ENCODE results near the gene STAG3. TPM values are rescaled to one million over a fixed set of nuclear protein-coding genes. Genes with fewer than 3 reads are reported as not detected.
"Not testable (repeated sequence)": the region's sequence is repeated elsewhere in the genome, so short reads cannot be mapped to it uniquely, and the experiment has no call there.

The STAG3 gene
- total RNA-seq, 1 experiment from 2014 or later: 8.3 TPM

DNA sequence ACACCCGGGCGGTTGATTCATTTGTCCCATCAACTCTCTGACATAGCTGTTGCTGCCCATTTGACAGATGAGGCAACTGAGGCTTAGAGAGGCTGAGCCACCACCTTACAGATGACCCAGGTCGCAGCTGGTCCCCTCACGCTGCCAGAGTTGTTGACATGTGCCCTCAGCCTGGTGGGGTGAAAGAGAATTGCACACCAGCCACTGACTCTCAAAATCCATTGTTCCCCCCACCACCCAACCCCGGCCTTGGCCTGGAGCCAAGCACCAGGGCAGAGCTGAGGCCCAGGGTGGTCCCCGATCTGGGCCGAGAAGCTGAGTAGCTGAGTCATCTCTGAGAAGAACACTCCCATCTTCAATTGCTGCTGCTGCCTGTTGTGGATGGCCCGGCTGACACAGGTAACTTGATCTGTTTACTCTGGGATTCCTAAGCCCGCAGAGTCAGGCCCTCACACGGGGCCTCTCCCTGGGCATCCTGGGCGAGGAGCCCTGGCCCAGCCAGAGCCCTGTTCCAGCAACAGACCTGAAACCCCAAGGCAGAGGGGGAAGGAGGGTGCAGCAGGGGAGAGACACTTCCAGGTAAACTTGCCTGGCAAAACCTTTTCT is 69.5 kb downstream of the STAG3 start:
- peak; percentile 92 for DNase-seq (ENCODE audit: low read depth)

DNA sequence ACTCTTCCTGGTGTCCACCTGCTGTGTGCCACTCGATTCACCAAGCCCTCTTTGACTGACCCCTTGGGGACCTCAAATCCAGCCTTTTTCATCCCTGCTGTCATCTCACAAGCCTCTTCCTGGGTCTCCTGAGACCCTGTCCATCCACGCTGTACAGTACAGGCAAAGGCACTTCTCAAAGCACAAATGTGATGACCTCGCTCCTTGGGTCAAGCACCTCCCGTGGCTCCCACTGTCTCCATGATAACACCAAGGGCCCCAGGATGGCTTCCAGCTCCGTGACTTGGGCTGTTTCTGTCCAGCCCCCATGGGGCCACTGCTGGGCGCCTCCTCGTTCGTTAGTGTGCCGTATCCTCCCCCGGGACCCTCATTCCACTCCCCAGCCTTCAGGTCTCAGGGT is 70.8 kb downstream of the STAG3 start:
- no peak for DNase-seq (ENCODE audit: low read depth)

DNA sequence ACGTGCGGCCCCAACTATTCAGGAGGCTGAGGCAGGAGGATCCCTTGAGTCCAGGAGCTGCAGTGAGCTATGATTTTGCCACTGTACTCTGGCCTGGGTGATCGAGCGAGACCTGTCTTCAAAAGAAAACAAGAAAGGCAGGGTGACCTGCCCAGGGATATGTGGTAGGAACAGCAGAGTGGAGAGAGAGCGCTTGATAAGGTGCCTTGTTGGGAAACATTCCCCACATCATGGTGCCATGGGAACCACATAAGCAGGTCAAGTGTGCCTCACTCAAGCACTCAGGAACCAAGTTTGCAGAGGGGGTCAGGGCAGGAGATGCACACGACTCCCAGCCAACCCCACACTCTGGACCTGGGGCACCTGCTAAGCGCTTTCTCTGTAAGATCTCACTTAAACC is 79.3 kb downstream of the STAG3 start:
- no peak for DNase-seq (ENCODE audit: low read depth)

- DNase-seq (ENCODE audit: low read depth): not testable (repeated sequence)
Measured at GRCh38 chr7:100259984-100260383, 82.3 kb downstream of the STAG3 start.

DNA sequence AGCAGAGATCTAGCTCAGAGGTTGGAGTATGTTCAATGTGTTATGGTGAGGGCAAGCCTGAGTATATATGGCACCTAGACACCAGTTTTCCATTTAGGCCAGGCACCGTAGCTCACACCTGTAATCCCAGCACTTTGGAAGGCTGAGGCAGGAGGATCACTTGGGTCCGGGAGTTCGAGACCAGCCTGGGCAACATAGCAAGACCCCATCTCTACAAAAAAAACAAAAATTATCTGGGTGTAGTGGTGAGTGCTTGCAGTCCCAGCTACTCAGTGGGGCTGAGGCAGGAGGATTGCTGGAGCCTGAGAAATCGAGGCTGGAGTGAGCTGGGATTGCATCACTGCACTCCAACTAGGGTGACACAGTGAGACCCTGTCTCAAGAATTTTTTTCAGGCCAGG is 85.2 kb downstream of the STAG3 start:
- not testable (repeated sequence) for DNase-seq (ENCODE audit: low read depth)

Other genes starting within 250 kb of the STAG3 start
- not detected in 2 replicates for gene GJC3, start 248.3 kb upstream of the STAG3 start, total RNA-seq (2014; rRNA removed; shearing (Covaris generic))
- gene AZGP1, start 201.9 kb upstream of the STAG3 start, total RNA-seq (2014; rRNA removed; shearing (Covaris generic)): 0.62 TPM in 1 of 2 replicates, not detected in the other
- 9.4 and 15.9 TPM in 2 replicates for gene ZKSCAN1, start 162.3 kb upstream of the STAG3 start, total RNA-seq (2014; rRNA removed; shearing (Covaris generic))
- gene ZSCAN21, start 128.1 kb upstream of the STAG3 start, total RNA-seq (2014; rRNA removed; shearing (Covaris generic)): 7.4 TPM in 2 replicates
- 23.6 and 25.4 TPM in 2 replicates for gene ZNF3, start 96.2 kb upstream of the STAG3 start, total RNA-seq (2014; rRNA removed; shearing (Covaris generic))
- gene COPS6, start 88.9 kb upstream of the STAG3 start, total RNA-seq (2014; rRNA removed; shearing (Covaris generic)): 98.4 and 109 TPM in 2 replicates
- gene MCM7, start 76.5 kb upstream of the STAG3 start, total RNA-seq (2014; rRNA removed; shearing (Covaris generic)): 146 and 183 TPM in 2 replicates
- gene AP4M1, start 76.3 kb upstream of the STAG3 start, total RNA-seq (2014; rRNA removed; shearing (Covaris generic)): 21.7 and 23.3 TPM in 2 replicates
- 60.7 and 93.2 TPM in 2 replicates for gene TAF6, start 58.6 kb upstream of the STAG3 start, total RNA-seq (2014; rRNA removed; shearing (Covaris generic))
- gene CNPY4, start 58.3 kb upstream of the STAG3 start, total RNA-seq (2014; rRNA removed; shearing (Covaris generic)): 24.1 and 33.6 TPM in 2 replicates
- 4.6 and 4.8 TPM in 2 replicates for gene MBLAC1, start 51.0 kb upstream of the STAG3 start, total RNA-seq (2014; rRNA removed; shearing (Covaris generic))
- 145 and 157 TPM in 2 replicates for gene LAMTOR4, start 29.0 kb upstream of the STAG3 start, total RNA-seq (2014; rRNA removed; shearing (Covaris generic))
- gene TRAPPC14, start 19.2 kb upstream of the STAG3 start, total RNA-seq (2014; rRNA removed; shearing (Covaris generic)): 6.4 and 10.5 TPM in 2 replicates
- gene GAL3ST4, start 9.3 kb upstream of the STAG3 start, total RNA-seq (2014; rRNA removed; shearing (Covaris generic)): 1.9 and 3.9 TPM in 2 replicates
- gene GPC2, start 537 bp upstream of the STAG3 start, total RNA-seq (2014; rRNA removed; shearing (Covaris generic)): 2.8 and 4.2 TPM in 2 replicates
- gene PVRIG, start 42.0 kb downstream of the STAG3 start, total RNA-seq (2014; rRNA removed; shearing (Covaris generic)): not detected in 2 replicates
- not detected in 2 replicates for gene SPDYE3, start 129.8 kb downstream of the STAG3 start, total RNA-seq (2014; rRNA removed; shearing (Covaris generic))
- gene PILRB, start 180.2 kb downstream of the STAG3 start, total RNA-seq (2014; rRNA removed; shearing (Covaris generic)): 7.0 and 8.0 TPM in 2 replicates
- gene PILRA, start 195.6 kb downstream of the STAG3 start, total RNA-seq (2014; rRNA removed; shearing (Covaris generic)): 0.54 TPM in 1 of 2 replicates, not detected in the other

Measured in M059J (cell line).